GM18507 (cell line): ENCODE results near the gene CFAP251.

ENCODE experiments used
- DNase-seq: peaks from one replicate; pipeline ENCODE4 v3.0.0; 2011; ENCODE audit warnings: low read depth; ENCODE audit not compliant: insufficient read length; ENCODE audit errors: extremely low spot score
- FAIRE-seq: peaks from 2 replicates; lab custom pipeline; 2011; peaks lifted over from hg19 to GRCh38; lab: Jason Lieb, UNC

Gene CFAP251

GRCh38 chr12:121992059-121992879, 73.9 kb downstream of the CFAP251 start:
- FAIRE-seq (peak; percentile 94), DNase-seq (peak; percentile 68)

GRCh38 chr12:121996050-121996944, 77.9 kb downstream of the CFAP251 start:
- DNase-seq = no peak
- no peak for FAIRE-seq

GRCh38 chr12:121996945-121997612, 78.7 kb downstream of the CFAP251 start:
- FAIRE-seq (no peak), DNase-seq (no peak)

- DNase-seq (no peak), FAIRE-seq (no peak)
These were observed 83.2 kb downstream of the CFAP251 start for GRCh38 chr12:122001466-122002209.

- DNase-seq = no peak
These were observed 85.5 kb downstream of the CFAP251 start for GRCh38 chr12:122003651-122004611.

GRCh38 chr12:122004633-122005071, 86.3 kb downstream of the CFAP251 start:
- FAIRE-seq = no peak
- no peak for DNase-seq

More at GRCh38 chr12:122003651-122004611, 85.5 kb downstream of the CFAP251 start:
- no peak for FAIRE-seq

GRCh38 chr12:122005252-122005776, 86.9 kb downstream of the CFAP251 start:
- DNase-seq (no peak), FAIRE-seq (no peak)

GRCh38 chr12:122006186-122006926, 88.0 kb downstream of the CFAP251 start:
- FAIRE-seq = no peak
- no peak for DNase-seq

- no peak for FAIRE-seq
These were observed 91.3 kb downstream of the CFAP251 start for GRCh38 chr12:122009741-122010140.

GRCh38 chr12:122012184-122012583, 93.8 kb downstream of the CFAP251 start:
- FAIRE-seq = no peak
- no peak for DNase-seq

More at GRCh38 chr12:122009741-122010140, 91.3 kb downstream of the CFAP251 start:
- DNase-seq = no peak

- no peak for FAIRE-seq
- no peak for DNase-seq
These were observed 94.7 kb downstream of the CFAP251 start for GRCh38 chr12:122013136-122013535.

- no peak for FAIRE-seq
- no peak for DNase-seq
These were observed 95.6 kb downstream of the CFAP251 start for GRCh38 chr12:122013791-122014590.

- FAIRE-seq = no peak
- DNase-seq = no peak
These were observed 96.4 kb downstream of the CFAP251 start for GRCh38 chr12:122014781-122015180.

GRCh38 chr12:122018457-122018856, 100.1 kb downstream of the CFAP251 start:
- no peak for FAIRE-seq

GRCh38 chr12:122018937-122019336, 100.5 kb downstream of the CFAP251 start:
- FAIRE-seq (no peak), DNase-seq (no peak)

More at GRCh38 chr12:122018457-122018856, 100.1 kb downstream of the CFAP251 start:
- no peak for DNase-seq

GRCh38 chr12:122020795-122021192, 102.4 kb downstream of the CFAP251 start:
- FAIRE-seq (no peak), DNase-seq (no peak)
